ENCODE results near the gene METTL6.

DNA sequence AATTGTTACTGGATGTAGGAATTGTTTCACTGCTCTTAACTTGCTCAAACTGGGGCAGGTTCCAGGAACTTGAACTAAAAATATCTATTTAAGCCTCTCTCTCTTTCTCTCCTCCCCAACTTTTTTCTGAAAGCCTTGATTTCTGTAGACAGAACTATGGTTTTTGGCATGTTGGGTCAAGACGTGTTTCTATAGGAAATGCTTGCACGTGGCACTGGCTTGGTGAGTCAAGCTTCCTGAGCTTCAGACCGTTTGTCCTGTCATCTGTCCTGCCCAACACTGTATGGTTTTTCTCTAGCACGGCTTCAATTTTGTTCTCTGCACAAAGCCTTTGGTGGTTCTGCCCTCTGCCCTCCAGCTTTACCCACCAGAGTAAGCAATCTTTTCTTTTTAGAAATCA, 13.5 kb upstream of the METTL6 start:
- no peak for TF ChIP-seq EZH2 (IDR thresholded peaks at IDR 0.05; ENCODE audit: low read length, missing control alignments)
- TF ChIP-seq, protein P1, sequence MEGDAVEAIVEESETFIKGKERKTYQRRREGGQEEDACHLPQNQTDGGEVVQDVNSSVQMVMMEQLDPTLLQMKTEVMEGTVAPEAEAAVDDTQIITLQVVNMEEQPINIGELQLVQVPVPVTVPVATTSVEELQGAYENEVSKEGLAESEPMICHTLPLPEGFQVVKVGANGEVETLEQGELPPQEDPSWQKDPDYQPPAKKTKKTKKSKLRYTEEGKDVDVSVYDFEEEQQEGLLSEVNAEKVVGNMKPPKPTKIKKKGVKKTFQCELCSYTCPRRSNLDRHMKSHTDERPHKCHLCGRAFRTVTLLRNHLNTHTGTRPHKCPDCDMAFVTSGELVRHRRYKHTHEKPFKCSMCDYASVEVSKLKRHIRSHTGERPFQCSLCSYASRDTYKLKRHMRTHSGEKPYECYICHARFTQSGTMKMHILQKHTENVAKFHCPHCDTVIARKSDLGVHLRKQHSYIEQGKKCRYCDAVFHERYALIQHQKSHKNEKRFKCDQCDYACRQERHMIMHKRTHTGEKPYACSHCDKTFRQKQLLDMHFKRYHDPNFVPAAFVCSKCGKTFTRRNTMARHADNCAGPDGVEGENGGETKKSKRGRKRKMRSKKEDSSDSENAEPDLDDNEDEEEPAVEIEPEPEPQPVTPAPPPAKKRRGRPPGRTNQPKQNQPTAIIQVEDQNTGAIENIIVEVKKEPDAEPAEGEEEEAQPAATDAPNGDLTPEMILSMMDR (conservative IDR thresholded peaks at IDR 0.05 in 1 of 2, IDR thresholded peaks at IDR 0.05 in 1 of 2; ENCODE audit: low read depth in 1 of 2, low read length in 2 of 2), result no peak
